BLaER1 (cell line): ENCODE measurements around the gene DENND10.

ENCODE experiments used
- H3K27ac ChIP-seq: shearing (Covaris generic); formaldehyde crosslinking; 2 replicates; pipeline ENCODE4 v1.8.1; 2022
- H3K27me3 ChIP-seq: shearing (Covaris generic); formaldehyde crosslinking; 2 replicates; pipeline ENCODE4 v1.8.1; 2022
- H3K36me3 ChIP-seq: shearing (Covaris generic); formaldehyde crosslinking; 2 replicates; pipeline ENCODE4 v1.8.1; 2022
- H3K4me1 ChIP-seq: shearing (Covaris generic); formaldehyde crosslinking; 2 replicates; pipeline ENCODE4 v1.8.1; 2022
- H3K4me2 ChIP-seq: shearing (Covaris generic); formaldehyde crosslinking; 2 replicates; pipeline ENCODE4 v1.8.1; 2022
- H3K4me3 ChIP-seq: shearing (Covaris generic); formaldehyde crosslinking; 2 replicates; pipeline ENCODE4 v1.8.1; 2022
- H3K9ac ChIP-seq: shearing (Covaris generic); formaldehyde crosslinking; 2 replicates; pipeline ENCODE4 v1.8.1; 2022
- H3K9me3 ChIP-seq: shearing (Covaris generic); formaldehyde crosslinking; 2 replicates; pipeline ENCODE4 v1.8.1; 2022
- H4K20me1 ChIP-seq: shearing (Covaris generic); formaldehyde crosslinking; 2 replicates; pipeline ENCODE4 v1.8.1; 2022
- Cebpa-rat ChIP-seq: shearing (Covaris generic); IDR thresholded peaks from 2 replicates; pipeline ENCODE4 v1.8.1; 2022

Gene DENND10

DNA sequence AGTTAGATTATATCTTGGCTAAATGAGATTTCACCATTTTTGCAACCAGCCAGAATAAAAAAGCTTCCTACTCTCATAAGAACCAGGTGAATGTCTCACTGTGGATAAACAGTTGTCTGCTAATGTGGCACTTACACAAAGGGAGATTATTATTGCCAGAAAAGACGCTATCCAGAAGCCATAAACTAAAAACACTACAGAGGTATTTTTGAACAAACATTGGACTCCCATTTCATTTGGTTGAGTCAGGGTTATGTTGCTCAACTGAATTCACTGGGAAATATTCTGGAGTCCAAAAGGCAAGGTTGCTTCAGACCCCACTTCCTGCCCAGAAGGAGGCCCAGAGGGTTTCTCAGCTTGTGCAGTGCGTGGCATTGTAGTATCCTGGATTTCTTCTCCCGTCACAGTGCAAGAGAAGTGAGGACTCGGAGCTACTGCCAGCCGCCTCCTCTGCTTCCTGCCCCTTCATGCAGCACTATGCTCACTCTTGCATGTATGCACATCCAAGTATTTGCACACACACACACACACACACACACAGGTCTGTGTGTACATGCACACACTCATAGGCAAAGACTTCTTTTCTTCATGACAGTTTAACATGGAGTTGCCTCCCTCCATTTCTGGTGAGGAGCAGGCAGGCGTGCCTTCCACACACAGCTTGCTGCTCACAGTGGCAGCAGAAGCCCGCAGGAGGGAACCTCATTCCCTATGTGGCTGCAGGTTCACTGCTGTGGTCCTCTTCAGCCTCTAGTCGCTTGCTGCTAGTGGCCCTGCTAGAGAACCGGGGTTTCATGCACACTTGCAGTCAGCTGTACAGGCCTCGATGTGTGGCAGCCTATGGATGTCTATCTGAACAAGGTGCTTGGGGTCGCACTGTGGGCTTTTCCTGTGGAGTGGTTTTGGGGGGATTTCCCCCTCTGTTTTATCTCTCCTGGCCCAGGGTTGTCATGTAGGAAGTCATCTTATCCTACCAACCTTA is 10.1 kb downstream of the DENND10 start:
- no peaks in the 10 kb centered on the region for H4K20me1 ChIP-seq
- H3K27ac ChIP-seq = no peak overlapping the region
- H3K4me3 ChIP-seq = no peak overlapping the region
- H3K27me3 ChIP-seq = no peaks in the 10 kb centered on the region
- H3K36me3 ChIP-seq = peaks cover 84% of the 10 kb centered on the region
- H3K4me2 ChIP-seq = no peak overlapping the region
- TF ChIP-seq Cebpa-rat = no peak
- no peak overlapping the region for H3K9ac ChIP-seq
- H3K9me3 ChIP-seq = no peaks in the 10 kb centered on the region
- peaks cover 7% of the 10 kb centered on the region for H3K4me1 ChIP-seq

- peaks cover 7% of the 10 kb centered on the region for H3K4me1 ChIP-seq
- H4K20me1 ChIP-seq = no peaks in the 10 kb centered on the region
- no peak overlapping the region for H3K9ac ChIP-seq
- no peaks in the 10 kb centered on the region for H3K9me3 ChIP-seq
- H3K27me3 ChIP-seq = no peaks in the 10 kb centered on the region
- H3K4me2 ChIP-seq = no peak overlapping the region
- H3K4me3 ChIP-seq = no peak overlapping the region
- TF ChIP-seq Cebpa-rat = no peak
- H3K27ac ChIP-seq = no peak overlapping the region
- H3K36me3 ChIP-seq = peaks cover 83% of the 10 kb centered on the region
These were observed 12.0 kb downstream of the DENND10 start for GRCh38 chr10:119115926-119116325.

DNA sequence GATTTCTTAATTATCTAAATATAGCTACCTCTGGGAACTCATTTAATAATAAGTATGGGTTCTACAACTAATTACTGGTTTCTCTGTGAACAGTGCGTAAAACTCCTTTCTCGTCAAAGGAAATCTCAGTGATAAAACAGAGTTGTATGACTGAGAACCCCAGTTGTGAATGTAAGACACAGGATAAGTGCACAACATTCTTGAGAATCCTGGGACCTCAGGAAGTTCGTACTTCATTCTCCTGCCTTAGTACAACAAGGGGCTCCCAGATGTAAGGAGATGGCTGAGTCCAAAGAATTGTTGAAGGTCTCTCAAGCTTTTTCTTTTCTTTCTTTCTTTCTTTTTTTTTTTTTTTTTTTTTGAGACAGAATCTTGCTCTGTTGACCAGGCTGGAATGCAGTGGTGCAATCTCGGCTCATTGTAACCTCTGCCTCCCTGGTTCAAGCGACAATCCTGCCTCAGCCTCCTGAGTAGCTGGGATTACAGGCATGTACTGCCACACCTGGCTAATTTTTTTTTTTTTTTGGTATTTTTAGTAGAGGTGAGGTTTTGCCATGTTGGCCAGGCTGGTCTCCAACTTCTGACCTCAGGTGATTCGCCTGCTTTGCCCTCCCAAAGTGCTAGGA is 12.5 kb downstream of the DENND10 start:
- H3K27ac ChIP-seq = no peak overlapping the region
- TF ChIP-seq Cebpa-rat = no peak
- no peaks in the 10 kb centered on the region for H3K27me3 ChIP-seq
- peaks cover 7% of the 10 kb centered on the region for H3K4me1 ChIP-seq
- H3K4me2 ChIP-seq = no peak overlapping the region
- no peaks in the 10 kb centered on the region for H3K9me3 ChIP-seq
- H4K20me1 ChIP-seq = no peaks in the 10 kb centered on the region
- H3K4me3 ChIP-seq = no peak overlapping the region
- peaks cover 84% of the 10 kb centered on the region for H3K36me3 ChIP-seq
- no peak overlapping the region for H3K9ac ChIP-seq

DNA sequence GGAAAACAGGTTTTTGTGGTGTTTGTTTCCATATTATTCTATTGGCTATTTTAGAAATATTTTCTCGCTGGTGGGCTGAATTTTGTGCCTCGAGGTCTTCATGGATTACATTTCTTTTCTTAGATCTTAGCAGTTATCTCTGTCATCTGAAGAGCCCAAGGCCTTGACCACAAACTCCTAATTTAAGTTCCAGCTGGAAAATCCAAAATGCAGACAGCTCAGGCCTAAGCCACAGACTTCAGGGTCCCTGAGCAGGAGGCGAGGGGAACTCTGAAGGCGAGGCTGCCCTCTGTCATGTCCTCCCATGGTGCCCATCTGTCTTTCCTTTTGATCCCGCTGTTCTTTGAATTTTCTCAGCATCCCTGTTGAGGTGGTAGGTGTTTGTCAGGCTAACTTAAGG is 14.3 kb downstream of the DENND10 start:
- H3K9me3 ChIP-seq = no peaks in the 10 kb centered on the region
- no peak overlapping the region for H3K4me3 ChIP-seq
- H3K4me1 ChIP-seq = peaks cover 7% of the 10 kb centered on the region
- peaks cover 86% of the 10 kb centered on the region for H3K36me3 ChIP-seq
- H3K4me2 ChIP-seq = no peak overlapping the region
- H3K27ac ChIP-seq = no peak overlapping the region
- H3K9ac ChIP-seq = no peak overlapping the region
- no peaks in the 10 kb centered on the region for H4K20me1 ChIP-seq
- TF ChIP-seq Cebpa-rat = no peak
- H3K27me3 ChIP-seq = no peaks in the 10 kb centered on the region

DNA sequence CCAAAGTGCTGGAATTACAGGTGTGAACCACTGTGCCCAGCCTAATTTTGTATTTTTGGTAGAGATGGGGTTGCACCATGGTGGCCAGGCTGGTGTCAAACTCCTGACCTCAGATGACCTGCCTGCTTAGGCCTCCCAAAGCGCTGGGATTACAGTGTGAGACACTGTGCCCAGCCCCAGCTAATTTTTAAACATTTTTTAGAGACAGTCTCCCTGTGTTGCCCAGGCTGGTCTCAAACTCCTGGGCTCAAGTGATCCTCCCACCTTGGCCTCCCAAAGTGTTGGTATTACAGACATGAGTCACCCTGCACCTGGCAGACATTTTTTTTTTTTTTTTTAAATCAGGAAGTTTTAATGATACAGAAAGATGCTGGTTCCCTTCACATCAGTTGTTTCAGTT is 15.5 kb downstream of the DENND10 start:
- no peaks in the 10 kb centered on the region for H3K9me3 ChIP-seq
- H3K36me3 ChIP-seq = peaks cover 86% of the 10 kb centered on the region
- H3K4me2 ChIP-seq = no peak overlapping the region
- no peaks in the 10 kb centered on the region for H3K27me3 ChIP-seq
- no peak for TF ChIP-seq Cebpa-rat
- no peaks in the 10 kb centered on the region for H4K20me1 ChIP-seq
- H3K4me1 ChIP-seq = peaks cover 7% of the 10 kb centered on the region
- no peak overlapping the region for H3K27ac ChIP-seq
- no peak overlapping the region for H3K4me3 ChIP-seq
- no peak overlapping the region for H3K9ac ChIP-seq

GRCh38 chr10:119120413-119120867 is 16.5 kb downstream of the DENND10 start:
- H3K4me1 ChIP-seq = peaks cover 7% of the 10 kb centered on the region
- H3K27me3 ChIP-seq = no peaks in the 10 kb centered on the region
- no peaks in the 10 kb centered on the region for H3K9me3 ChIP-seq
- no peak overlapping the region for H3K4me3 ChIP-seq
- H4K20me1 ChIP-seq = no peaks in the 10 kb centered on the region
- peaks cover 89% of the 10 kb centered on the region for H3K36me3 ChIP-seq
- H3K9ac ChIP-seq = no peak overlapping the region
- no peak for TF ChIP-seq Cebpa-rat
- H3K4me2 ChIP-seq = no peak overlapping the region
- no peak overlapping the region for H3K27ac ChIP-seq

GRCh38 chr10:119120875-119121274 is 17.0 kb downstream of the DENND10 start:
- Histone ChIP-seq H4K20me1 (no peaks in the 10 kb centered on the region), H3K27me3 (no peaks in the 10 kb centered on the region), H3K36me3 (peaks cover 89% of the 10 kb centered on the region), H3K4me2 (no peak overlapping the region), H3K9me3 (no peaks in the 10 kb centered on the region), H3K4me1 (peaks cover 5% of the 10 kb centered on the region), H3K4me3 (no peak overlapping the region), H3K27ac (no peak overlapping the region), H3K9ac (no peak overlapping the region)
- no peak for TF ChIP-seq Cebpa-rat

DNA sequence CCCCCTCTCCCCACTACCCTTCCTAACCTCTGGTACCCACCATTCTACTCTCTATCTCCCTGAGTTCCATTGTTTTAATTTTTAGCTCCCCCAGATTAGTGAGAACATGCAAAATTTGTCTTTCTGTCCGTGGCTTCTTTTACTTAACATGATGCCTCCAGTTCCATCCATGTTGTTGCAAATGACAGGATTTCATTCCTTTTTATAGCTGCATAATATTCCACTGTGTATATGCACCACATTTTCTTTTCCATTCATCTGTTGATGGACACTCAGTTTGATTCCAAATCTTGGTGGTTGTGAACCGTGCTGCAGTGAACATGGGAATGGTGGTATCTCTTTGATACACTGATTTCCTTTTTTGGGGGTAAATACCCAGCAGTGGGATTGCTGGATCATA is 22.0 kb downstream of the DENND10 start:
- peaks cover 97% of the 10 kb centered on the region for H3K36me3 ChIP-seq
- no peak for TF ChIP-seq Cebpa-rat

DNA sequence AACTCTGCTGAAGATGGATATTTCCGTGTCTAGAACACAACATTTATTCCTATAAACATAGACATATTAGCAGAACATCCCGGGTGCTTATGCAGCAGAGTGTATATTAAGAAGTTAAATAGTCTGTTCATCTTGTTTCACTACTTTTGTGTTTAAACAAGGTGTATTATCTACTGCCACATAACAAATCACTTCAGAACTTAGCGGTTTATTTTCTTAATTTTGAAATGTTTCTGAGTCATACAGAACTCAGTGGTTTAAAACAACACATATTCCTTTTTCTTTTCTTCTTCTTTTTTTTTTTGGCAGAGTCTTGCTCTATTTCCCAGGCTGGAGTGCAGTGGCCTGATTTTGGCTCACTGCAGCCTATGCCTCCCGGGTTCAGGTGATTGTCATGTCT is 25.8 kb downstream of the DENND10 start:
- H3K27ac ChIP-seq = no peak overlapping the region
- no peak for TF ChIP-seq Cebpa-rat
- no peak overlapping the region for H3K4me2 ChIP-seq
- H3K9me3 ChIP-seq = no peaks in the 10 kb centered on the region
- H3K36me3 ChIP-seq = peaks cover 85% of the 10 kb centered on the region
- no peaks in the 10 kb centered on the region for H4K20me1 ChIP-seq
- H3K4me3 ChIP-seq = no peak overlapping the region
- H3K9ac ChIP-seq = no peak overlapping the region
- peaks cover 24% of the 10 kb centered on the region for H3K4me1 ChIP-seq
- no peaks in the 10 kb centered on the region for H3K27me3 ChIP-seq

More for the DNA sequence above, 22.0 kb downstream of the DENND10 start:
- peaks cover 7% of the 10 kb centered on the region for H3K4me1 ChIP-seq
- H3K27ac ChIP-seq = no peak overlapping the region
- no peak overlapping the region for H3K9ac ChIP-seq
- no peaks in the 10 kb centered on the region for H3K27me3 ChIP-seq
- no peak overlapping the region for H3K4me3 ChIP-seq
- no peaks in the 10 kb centered on the region for H3K9me3 ChIP-seq
- no peaks in the 10 kb centered on the region for H4K20me1 ChIP-seq
- no peak overlapping the region for H3K4me2 ChIP-seq
